Esophagus muscularis mucosa (tissue), 3 donors: Measurements from ENCODE around the gene THEM5.

Experiments used
- CTCF ChIP-seq, 3 experiments: fragments of 200-600 bp in 2 of 3; fragments of 450-650 bp in 1 of 3; sonication (generic) in 2 of 3; IDR thresholded peaks; one replicate each; pipeline ENCODE4 v1.5.1; 2017 to 2019; ENCODE audit warnings: antibody characterized with exemption in 3 of 3, mild to moderate bottlenecking in 2 of 3, moderate library complexity in 1 of 3
- POLR2A ChIP-seq: fragments of 450-650 bp; IDR thresholded peaks from one replicate; pipeline ENCODE4 v1.6.1; 2017; ENCODE audit warnings: antibody characterized with exemption, moderate library complexity, mild to moderate bottlenecking, low read depth
- POLR2AphosphoS5 ChIP-seq, 2 donors: sonication (generic); formaldehyde crosslinking; IDR thresholded peaks; one replicate each; pipeline ENCODE4 v1.6.1; 2017; ENCODE audit warnings: antibody characterized with exemption in 2 of 2

DNA sequence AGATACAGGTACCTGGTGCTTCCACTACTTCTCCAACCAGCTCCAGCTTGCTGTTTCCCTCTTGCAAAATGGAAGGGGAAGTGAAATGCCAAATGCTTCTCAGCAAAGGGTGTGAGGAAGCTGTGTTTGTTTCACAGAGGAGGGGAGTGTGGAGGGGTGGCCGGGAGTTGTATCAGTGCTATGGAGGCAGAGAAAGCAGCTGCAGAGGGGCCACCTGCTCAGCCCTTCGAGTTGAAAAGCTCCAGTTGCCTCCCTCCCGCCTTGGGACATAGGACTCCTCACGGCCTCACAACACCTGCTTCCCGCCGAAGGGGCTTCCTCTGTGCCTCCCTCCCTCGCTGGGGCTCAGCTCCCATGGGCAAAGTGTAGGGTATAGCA lies 36.2 kb downstream of the THEM5 start:
- TF ChIP-seq CTCF (IDR thresholded peaks at IDR 0.05): no peak
- no peak for TF ChIP-seq POLR2A
- TF ChIP-seq POLR2AphosphoS5 (IDR thresholded peaks at IDR 0.05): no peak
